ENCODE results near the gene GCNT1. TPM values are rescaled to one million over a fixed set of nuclear protein-coding genes. Genes with fewer than 3 reads are reported as not detected.

The GCNT1 gene
- total RNA-seq, 1 experiment from 2014 or later, result 17.2 TPM

Other genes starting within 250 kb of the GCNT1 start
- 10.6 to 14.9 TPM (median 13.2 TPM) in 3 replicates for gene RFK, start 64.8 kb upstream of the GCNT1 start, total RNA-seq (2021)

All from WTC11 (cell line).